ENCODE data around the gene STON2.

The STON2 gene

DNA sequence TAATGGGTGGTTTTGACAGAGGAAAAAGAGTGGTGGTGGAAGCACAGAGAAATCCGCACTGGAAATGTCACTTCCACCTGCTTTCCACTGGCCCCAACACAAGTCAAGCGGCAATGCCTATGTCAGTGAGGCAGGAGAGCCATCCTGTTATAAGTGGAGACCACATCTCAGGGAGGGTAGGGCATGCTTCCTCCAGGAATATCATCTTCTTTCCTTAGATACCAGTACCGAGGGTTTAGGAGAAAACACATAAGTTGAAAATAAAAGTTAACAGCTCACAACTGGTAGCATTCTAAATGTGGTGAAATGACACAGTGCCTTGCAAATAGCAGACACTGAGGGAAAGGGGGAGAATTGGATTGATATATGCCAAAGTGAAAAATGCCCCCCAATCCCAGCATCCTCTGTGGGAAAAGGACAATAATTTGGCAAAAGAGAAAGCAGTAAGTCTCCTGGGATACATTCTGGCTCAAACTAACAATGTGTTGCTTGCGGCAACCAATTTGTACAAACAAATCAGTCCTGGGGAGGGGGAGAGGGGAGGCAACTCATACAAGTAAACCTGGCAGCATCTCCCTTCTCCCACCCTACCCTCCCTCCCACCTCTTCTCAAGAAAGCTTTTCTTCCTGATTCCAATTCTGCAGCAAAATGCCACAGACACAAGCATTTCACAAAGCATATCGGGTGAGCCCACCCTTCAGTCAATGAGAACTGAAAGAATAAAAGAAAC is 57.1 kb downstream of the STON2 start:
- no peak for DNase-seq (ENCODE audit: low read depth)
- H3K4me3 ChIP-seq (ENCODE audit: control insufficient read depth, low read depth, low read length), result no peak overlapping the region
- TF ChIP-seq, protein P1, sequence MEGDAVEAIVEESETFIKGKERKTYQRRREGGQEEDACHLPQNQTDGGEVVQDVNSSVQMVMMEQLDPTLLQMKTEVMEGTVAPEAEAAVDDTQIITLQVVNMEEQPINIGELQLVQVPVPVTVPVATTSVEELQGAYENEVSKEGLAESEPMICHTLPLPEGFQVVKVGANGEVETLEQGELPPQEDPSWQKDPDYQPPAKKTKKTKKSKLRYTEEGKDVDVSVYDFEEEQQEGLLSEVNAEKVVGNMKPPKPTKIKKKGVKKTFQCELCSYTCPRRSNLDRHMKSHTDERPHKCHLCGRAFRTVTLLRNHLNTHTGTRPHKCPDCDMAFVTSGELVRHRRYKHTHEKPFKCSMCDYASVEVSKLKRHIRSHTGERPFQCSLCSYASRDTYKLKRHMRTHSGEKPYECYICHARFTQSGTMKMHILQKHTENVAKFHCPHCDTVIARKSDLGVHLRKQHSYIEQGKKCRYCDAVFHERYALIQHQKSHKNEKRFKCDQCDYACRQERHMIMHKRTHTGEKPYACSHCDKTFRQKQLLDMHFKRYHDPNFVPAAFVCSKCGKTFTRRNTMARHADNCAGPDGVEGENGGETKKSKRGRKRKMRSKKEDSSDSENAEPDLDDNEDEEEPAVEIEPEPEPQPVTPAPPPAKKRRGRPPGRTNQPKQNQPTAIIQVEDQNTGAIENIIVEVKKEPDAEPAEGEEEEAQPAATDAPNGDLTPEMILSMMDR (conservative IDR thresholded peaks at IDR 0.05; ENCODE audit: control insufficient read depth, insufficient read depth, low read depth, low read length), result no peak

GRCh38 chr14:81341781-81342180 is 58.3 kb downstream of the STON2 start:
- H3K4me3 ChIP-seq (ENCODE audit: control insufficient read depth, low read depth, low read length), result no peak overlapping the region
- DNase-seq (ENCODE audit: low read depth), result no peak
- TF ChIP-seq, protein P1 (conservative IDR thresholded peaks at IDR 0.05; ENCODE audit: control insufficient read depth, insufficient read depth, low read depth, low read length), result no peak

DNA sequence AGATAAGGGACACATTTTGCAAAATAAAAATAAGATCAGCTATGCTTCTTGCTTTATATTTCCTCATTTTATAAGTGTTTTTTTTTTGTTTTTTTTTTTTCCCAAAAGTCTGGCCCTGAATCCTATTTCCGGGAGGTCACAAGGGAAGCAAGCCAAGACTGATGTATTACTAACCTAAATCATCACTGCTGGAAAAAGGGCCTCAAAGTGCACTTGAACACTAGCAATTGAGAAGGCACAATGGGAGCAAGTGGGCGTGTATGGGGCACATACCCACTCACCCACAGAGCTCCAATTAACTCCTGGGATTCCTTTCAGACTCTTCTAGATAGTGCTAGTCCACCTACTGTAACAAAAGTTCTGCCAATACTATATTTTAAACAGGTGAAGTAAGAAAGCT is 58.8 kb downstream of the STON2 start:
- DNase-seq (ENCODE audit: low read depth), result peak; percentile 5
- TF ChIP-seq, protein P1 (conservative IDR thresholded peaks at IDR 0.05; ENCODE audit: control insufficient read depth, insufficient read depth, low read depth, low read length), result no peak
- H3K4me3 ChIP-seq (ENCODE audit: control insufficient read depth, low read depth, low read length), result no peak overlapping the region

- DNase-seq (ENCODE audit: low read depth), result no peak
- no peak overlapping the region for H3K4me3 ChIP-seq (ENCODE audit: control insufficient read depth, low read depth, low read length)
- TF ChIP-seq, protein P1 (conservative IDR thresholded peaks at IDR 0.05; ENCODE audit: control insufficient read depth, insufficient read depth, low read depth, low read length), result no peak
Measured at GRCh38 chr14:81340201-81340600, 59.9 kb downstream of the STON2 start.

DNA sequence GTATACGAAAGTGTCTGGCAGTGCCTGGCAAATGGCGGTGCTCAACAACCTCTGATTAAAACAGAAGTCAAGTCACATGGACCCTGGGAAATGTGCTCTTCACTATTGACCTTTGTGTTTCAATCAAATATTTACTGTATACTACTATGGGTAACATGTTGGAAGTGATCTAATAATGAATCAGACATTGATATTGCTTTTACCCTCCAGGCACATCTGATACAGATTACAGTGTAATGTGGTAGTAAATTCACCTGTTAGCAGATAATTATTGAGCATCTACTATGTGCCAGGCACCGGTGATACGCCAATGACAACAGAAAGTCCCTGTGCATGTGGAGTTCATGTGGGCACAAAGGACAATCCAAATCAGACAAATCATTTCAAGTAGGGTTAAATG is 63.1 kb downstream of the STON2 start:
- H3K4me3 ChIP-seq (ENCODE audit: control insufficient read depth, low read depth, low read length), result no peak overlapping the region
- TF ChIP-seq, protein P1 (conservative IDR thresholded peaks at IDR 0.05; ENCODE audit: control insufficient read depth, insufficient read depth, low read depth, low read length), result no peak
- peak; percentile 27 for DNase-seq (ENCODE audit: low read depth)

- DNase-seq (ENCODE audit: low read depth), result no peak
- TF ChIP-seq, protein P1 (conservative IDR thresholded peaks at IDR 0.05; ENCODE audit: control insufficient read depth, insufficient read depth, low read depth, low read length), result no peak
- H3K4me3 ChIP-seq (ENCODE audit: control insufficient read depth, low read depth, low read length), result no peak overlapping the region
Measured at GRCh38 chr14:81336009-81336408, 64.1 kb downstream of the STON2 start.

Data from fibroblast of mammary gland (primary cell).